Stimulated activated naive CD4-positive, alpha-beta T cell treated with Interleukin-2 at 50 U/mL for 16 hours (primary cell): ENCODE results near the gene SIMC1.

Experiments used
- DNase-seq: peaks from one replicate; lab custom pipeline; 2025; lab: John Stamatoyannopoulos, UW

Gene SIMC1

DNA sequence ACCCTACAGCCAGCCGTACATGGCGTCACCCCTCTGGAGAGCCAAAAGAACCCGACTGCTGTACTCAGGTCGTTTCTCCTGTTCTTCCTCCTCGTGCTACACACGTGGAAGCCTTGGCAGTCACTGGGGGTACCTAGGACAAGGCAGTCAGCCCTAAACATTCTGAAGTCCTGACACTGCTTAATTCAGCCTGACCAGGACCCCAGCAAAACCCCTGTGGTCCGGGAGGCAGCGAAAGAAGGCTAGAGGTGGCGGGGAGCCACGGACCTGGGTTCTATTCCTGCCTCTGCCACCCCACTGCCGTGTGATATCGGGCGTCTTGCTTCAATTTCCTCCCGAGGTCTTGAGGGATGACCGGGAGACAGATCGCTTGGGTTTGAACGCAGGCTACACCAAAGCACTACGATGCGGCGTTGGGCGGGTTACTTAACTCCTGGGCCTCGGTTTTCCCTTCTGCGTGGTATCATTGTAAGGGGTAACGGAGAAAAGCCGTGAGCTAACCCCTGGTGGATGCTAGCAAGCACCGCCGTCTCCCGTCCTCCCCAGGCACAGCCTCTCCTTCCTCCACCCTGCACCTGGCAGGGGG is 126.6 kb downstream of the SIMC1 start:
- no peak for DNase-seq

DNA sequence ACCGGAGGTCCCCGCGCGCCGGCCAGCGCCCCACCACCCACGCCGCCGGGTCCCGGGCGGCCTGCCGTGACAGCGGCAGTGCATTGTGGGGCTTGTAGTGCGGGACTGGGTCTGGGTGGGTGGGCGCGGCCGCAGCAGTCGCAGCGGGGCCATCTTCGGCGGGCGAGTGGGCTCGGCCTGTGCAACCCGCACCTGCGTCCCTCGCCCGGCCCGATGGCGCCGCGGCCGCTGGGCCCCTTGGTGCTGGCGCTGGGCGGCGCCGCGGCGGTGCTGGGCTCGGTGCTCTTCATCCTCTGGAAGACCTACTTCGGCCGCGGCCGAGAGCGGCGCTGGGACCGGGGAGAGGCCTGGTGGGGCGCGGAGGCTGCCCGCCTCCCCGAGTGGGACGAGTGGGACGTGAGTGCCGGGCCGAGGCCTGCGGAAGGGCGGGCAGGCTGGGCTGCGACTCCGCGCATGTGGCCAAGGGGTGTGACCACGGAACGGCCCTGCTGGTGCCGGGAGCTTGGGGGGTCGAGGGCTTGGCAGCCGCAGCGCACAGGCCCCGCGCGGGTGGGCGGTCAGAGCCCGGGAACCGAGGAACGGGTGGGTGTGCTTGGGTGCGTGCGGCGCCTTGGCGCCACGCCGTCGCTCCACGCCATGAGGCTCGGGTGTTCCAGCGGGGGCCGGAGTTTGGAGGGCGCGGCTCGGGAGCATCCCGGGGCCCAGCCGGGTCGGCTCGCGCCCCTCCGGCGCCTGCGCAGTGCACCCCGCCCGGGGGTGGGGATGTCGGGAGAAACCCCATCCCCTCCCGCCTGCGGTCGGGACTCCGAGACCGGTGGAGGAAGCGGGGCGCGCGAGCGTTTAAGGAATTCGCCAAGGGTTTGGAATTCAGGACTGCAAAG is 127.4 kb downstream of the SIMC1 start, which contains the start of gene ARL10:
TSS of gene ARL10 (plus strand) at position 137 of the 881 bp plus-strand sequence. CDS start at position 214, 77 bp downstream.
- DNase-seq = peak; percentile 62

DNA sequence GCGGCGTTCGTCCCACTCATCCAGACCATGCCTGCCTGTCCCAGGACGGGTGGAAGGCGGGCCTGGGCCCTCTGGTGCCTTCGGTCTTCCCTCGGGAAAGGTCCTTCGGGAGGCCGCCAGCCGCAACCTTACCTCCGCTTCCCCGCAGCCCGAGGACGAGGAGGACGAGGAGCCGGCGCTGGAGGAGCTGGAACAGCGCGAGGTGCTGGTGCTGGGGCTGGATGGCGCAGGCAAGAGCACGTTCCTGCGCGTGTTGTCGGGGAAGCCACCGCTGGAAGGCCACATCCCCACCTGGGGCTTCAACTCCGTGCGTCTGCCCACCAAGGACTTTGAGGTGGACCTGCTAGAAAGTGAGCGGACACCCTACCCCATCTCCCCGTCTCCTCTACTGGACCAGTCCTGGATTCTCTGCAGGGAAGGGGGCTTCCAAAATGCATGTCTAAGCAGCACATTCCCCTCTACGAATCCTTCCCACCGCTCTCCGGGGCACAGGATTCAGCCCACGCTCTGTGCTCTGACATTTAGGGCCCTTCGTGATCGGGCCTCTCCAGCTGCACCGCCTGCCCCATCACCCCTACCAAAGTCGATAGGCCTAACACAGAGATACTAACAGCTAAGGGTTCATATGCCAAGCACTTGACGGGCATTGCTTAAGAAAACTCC is 128.1 kb downstream of the SIMC1 start:
- DNase-seq = no peak

DNA sequence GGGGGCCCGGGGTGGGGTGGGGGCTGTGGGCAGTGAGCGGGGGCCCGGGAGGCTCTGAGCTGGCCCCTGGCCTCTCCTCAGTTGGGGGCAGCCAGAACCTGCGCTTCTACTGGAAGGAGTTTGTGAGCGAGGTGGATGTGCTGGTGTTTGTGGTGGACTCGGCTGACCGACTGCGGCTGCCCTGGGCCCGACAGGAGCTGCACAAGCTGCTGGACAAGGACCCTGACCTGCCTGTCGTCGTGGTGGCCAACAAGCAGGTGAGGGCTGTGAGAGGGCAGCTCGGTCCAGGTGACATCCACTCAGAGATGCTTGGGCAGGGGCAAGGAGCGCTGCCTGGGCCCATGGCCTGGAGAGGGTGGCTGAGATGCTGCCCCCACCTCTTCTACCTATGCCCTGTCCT is 130.5 kb downstream of the SIMC1 start:
- no peak for DNase-seq

DNA sequence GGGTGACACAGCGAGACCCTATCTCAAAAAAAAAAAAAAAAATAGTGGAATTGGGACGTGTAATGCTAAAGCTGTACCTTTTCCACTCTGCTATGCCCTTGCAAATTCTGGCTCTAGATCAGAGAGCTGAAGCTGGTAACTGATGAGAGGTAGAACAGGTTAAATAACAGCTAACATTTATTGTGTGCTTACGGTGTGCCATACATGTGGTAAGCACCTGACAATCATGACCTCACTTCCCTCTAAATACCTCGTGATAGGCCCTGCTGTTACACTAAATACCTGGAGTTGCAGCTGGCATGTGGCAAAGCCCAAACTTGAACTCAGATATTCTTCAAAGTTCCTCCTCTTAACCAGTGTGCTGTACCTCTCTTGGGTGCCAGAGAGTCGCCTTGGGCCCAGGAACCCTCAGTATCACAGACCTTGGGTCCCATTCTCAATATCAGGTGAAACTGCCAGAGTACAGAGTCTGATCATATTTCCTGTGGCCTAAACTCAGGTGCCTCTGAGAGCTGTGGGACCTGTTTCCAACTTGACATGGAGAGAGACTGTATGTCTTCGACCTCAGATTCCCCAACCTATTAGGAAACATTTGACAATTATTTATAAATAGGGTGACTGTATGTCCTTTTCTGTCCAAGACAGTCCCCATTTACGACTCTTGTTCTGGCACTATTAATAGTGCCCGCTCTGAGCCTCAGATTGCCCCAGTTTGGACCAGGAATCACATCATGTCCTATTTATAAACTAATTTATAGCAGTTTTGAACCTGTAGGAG is 131.9 kb downstream of the SIMC1 start:
- no peak for DNase-seq

DNA sequence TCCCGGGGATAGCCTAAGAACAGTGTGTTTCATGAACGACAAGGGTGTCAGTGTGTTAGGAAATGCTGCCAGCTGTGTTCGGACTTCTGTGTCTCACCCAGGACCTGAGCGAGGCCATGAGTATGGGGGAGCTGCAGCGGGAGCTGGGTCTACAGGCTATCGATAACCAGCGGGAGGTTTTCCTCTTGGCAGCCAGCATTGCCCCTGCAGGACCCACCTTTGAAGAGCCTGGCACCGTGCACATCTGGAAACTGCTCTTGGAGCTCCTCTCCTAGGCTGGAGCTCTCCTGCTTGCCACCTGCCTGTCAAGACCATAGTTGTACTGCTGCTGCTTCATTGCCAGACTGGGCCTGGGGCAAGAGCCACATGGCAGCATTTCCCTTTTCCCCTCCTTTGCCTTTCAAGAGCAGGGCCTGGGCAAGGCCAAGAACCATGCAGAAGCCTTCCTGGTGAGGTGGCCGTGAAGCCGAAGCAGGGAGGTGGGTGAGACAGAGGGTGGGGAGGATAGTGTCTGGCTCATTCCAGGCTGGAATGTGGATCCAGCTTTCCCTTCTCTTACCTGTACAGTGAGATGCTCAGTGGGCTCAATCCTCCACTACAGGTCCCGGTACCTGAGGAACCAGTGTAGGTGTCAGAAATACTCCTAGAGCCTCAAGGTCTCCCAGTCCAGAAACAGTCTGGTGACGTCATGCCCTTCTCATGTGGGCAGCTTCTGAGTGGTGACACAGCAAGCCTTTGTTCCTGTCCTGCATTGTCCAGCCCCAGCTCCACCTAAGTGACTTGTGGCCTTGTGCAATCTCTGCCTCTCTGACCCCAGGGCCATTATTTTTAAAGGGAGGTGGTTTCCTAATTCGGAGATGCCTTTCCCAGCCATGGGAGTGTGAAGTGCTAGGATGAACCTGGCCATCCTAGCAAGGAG is 133.7 kb downstream of the SIMC1 start:
- DNase-seq = no peak

DNA sequence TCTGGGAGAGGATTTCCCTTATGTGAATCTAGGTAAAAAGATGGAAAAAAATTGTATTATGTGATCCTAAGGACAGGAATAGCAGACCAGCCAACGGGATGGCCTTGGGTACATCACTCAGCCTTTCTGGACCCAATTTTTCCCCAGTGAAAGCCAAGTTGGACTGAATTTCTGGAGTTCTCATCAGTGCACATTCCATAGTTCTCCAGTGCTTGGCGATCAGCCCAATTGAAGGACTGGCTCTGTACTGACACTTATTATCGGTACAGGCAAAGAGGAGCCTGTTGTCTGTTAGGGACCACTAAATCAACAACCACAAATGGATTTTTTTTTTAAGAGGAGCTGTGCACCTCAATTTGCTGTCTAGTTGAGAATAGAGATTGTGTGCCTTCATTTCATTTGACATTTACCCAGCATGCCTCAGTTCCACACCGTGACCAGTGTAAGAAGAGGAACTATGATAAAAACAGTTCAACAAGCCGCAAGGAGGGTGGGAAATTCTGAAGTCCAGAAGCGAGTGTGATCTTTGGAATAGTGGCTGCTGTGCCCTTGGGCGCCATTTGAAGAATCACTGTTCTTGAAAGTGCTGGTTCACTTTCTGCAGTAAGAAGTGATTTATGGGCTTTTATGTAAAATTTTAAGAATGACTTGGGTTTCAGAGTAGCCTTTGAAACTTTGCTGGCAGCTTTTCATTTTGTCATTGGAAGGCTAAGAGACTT is 135.0 kb downstream of the SIMC1 start:
- no peak for DNase-seq

DNA sequence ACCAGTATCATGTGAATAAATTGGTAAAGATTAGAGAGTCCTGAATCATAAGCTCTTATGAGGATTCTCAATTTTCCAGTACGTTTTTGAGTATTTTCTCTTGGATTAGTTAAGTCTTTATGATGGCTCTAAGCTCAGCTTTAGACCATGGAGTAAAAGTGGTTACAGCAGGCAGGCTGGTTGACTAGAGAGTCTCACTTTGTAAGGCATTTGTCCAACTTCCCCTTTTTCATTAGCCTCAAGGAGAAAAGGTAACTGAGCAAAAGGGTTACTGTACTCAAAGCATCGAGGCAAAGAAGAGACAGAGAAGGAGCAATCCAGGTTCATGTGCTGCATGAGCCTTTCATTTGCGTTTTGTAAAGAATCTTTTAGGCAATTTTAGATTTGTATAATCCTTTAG is 141.7 kb downstream of the SIMC1 start:
- DNase-seq = no peak

DNA sequence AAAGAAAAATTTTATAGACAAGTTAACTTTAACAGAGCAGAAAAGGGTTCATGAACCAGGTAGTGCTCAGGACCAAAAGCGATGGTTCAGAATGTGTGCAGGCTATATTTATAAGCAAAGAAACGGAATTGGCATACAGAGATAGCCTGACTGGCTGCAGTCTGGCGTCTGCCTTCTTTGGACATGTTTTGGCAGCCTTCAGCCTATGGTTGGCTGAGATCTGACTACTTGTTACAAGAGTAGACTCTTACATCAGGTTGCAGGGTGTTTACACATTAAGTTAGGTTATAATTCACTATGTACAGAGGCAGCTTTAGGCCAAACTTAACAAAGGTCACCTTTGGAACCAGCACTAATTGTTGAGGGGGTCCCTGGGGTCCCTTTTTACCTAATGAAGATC is 143.2 kb downstream of the SIMC1 start:
- no peak for DNase-seq

DNA sequence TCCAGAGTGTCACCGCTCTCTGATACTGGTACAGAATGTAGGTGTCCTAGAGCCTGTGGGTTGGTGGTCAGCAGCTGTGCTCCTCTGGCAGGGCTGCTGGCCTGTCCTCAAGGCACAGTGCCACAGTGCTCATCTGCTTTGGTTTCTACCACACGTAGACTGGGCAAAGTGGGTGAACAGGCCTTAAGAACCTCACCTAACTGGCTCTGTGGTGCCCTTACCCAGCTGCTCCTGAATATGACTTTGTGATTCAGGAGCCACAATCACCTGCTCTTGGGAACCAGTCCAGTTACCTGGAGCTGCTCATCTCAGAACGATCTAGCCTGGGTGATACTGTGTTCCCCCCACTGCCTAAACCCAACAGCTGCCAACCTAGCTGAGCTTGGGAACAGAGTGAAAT is 143.8 kb downstream of the SIMC1 start:
- DNase-seq = no peak

DNA sequence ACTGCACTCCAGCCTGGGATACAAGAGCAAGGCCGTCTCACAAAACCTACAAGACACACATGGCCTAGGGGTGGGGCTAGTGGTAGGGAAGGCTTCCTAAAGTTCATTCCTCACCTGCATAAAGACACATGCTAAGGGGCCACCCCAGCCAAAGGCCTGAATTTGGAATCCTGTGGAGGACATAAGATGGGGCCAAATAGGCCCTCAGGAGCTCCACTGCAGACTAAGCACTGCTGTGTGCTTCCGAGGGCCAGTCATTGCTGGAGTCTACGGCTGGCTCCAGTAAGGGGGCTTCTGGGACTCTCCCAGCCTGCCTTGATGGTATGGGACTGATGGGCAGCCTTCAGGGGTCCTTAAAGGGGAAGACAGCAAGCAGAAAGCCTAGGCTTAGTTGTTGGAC is 144.5 kb downstream of the SIMC1 start:
- no peak for DNase-seq

DNA sequence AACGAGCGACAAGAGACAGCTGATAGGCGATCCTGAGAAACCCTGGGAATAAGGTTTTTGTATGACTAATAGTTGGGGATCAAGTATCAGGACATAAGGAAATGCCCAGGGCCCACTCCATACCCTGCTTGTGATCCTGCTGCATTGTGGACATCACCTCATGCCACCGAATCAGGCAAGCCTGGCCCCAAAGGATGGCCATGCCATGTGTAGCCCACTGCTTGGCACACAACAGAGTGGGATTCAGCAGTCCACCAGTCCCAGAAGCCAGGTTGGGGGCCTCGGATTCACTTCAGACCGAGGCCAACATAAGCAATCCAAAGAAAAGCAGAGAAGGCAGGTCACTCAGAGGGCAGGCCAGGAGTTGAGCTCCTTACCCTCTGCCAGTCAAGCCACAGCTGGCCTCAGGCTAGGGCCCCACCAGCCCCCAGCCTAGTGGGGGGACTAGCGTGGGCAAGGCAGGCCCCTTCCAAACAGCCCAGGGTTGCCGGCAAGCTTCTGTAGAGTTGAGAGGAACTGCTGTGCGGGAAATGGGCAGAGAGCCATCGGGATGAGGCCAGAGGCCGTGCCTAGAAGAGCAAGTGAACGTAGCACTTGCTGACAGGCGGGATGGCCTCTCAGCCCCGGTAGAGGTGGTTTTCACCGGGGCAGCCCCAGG is 145.2 kb downstream of the SIMC1 start:
- no peak for DNase-seq

DNA sequence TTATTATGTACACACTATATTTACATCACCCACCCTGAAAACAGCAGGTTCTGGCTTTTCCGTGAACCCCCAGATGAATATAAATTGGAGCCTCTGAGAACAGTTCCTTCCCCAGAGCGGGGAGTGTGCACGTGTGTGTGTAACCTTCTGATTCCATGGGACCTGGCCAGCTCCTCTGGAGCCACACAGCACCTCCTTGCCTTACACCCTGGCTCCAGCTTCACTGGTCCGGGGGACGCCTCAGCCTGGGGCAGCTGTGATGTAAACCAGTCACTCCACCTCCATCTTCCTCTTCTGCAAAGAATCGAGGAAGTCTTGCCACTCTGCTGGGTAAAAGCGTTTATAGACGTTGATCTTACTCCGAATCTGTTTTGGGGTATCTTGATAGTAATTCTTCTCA is 145.7 kb downstream of the SIMC1 start:
- no peak for DNase-seq

DNA sequence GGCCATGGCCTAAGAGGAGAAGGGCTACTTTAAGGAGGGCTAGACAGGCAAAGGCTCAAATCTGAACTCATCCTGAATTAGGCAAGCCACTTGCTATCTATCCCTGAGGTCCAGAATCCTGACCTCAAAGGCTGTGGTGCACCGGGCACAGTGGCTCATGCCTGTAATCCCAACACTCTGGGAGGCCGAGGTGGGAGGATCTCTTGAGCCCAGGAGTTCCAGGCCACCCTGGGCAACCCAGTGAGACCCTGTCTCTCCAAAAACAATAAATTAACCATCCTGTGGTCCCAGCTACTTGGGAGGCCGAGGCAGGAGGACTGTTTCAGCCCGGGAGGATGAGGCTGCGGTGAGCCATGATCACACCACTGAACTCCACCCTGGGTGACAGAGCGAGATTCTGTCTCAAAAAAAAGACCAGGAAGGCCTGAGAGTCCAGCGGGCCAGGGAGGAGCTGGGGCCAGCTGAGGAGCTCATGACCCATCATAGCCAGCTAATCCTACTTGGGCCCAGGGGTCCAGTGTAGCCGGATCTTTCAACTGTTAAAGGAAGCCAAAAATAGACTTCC is 146.2 kb downstream of the SIMC1 start:
- no peak for DNase-seq

DNA sequence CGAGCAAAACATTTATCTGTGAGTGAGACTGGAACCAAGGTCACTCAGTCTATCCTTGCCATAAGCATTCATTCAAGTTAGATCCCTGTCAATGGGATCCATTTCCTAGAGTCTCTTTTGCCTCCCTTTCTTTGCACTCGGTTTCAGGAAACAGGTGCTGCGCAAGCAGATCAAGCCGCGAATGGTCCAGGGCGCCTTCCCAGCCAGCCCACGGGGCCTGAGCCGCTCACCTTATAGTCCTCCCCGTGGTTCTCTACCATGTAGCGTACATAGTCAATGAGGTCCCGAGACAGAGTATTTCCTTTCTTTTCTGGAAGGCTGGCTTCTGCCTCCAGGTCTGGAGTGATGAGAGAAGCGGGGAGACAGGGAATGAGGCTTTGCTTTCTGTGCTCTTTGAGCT is 146.8 kb downstream of the SIMC1 start:
- DNase-seq = no peak

DNA sequence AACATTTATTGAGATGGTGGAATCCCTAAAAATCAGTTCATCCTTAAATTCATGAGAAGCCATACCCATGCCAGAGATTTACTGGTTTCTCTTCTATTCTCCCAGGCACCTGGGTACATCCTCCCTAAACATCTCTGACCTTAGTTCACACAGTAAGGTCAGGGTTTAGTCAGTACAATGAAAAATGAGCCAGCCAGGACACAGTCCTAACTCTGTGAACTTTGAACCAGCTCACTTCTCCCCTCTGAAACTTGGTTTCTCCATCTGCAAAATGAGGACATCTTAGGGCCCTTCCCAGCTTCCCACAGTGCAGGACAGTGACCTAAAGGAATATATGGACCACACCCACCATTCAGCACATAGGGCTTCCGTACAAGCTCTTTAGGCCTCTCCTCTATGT is 148.3 kb downstream of the SIMC1 start:
- no peak for DNase-seq

DNA sequence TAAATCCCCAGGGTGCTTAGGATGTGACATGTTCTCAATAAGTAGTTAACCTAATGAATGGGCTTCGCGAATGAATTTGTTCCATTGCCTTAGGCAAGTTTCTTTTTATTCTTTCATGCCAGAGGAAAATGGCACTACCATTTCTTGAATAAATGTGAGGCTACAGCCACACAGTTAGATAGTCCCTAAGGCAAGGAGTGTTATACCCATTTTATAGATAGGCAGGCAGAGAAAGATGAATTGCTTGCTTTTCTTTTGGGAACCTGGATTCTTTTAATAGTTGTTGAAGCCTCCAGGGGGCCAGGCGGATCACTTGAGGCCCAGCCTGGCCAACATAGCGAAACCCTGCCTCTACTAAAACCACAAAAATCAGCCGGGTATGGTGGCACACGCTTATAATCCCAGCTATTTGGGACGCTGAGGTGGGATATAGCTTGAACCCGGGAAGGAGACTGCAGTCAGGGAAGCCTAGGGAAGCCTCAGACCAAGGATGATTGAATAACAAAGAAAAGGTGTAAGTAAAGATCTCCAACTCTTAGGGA is 149.2 kb downstream of the SIMC1 start:
- DNase-seq = no peak

DNA sequence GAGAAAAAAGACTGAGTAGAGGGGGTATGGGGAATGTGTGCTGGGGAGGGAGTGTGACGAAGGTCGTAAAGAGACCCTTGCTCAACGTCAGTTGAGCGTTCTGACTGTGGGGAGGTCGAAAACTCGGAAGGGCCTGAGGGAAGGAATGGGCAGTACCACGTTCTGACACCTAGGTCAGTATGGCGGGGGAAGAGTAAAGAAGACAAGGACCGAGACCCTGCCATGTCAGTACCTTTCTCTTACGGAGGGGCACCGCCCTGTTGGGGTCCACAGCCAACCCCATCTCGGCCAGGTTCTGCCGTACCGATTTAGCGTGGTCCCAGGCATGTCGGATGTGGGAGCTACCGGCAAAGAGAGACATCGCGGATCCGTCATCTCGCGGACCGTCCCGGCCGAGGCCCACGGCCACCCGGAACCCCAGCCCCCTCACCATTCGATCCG is 149.8 kb downstream of the SIMC1 start:
- DNase-seq = no peak

DNA sequence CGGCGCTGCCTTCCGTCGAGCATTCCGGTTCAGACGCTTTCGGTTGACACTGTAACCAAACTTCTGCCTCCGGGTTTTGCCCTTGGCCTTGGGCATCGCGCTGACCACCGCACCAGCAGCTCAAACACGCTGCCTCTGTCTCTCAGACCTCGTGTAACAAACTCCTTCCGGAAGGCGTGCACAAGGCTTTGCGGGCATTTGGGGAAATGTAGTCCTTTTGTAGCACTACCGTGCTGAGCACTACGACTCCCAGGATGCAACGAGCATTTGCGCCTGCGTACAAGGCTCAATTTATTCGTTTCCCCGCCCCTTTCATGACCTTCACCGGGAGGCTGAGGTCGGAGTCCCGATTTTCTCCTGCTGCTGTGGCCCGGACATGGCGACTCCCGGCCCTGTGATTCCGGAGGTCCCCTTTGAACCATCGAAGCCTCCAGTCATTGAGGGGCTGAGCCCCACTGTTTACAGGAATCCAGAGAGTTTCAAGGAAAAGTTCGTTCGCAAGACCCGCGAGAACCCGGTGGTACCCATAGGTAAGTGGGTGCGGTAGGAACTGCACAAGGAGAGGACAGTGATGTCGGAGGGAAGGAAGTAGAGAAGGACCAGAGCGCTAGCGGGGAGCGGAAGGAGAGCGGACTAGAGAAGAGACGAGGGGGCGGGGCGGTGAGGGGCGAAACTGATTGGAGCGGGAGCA is 150.4 kb downstream of the SIMC1 start, which contains the start of the genes HIGD2A and NOP16:
TSS of gene HIGD2A (plus strand) at position 308 of the 691 bp plus-strand sequence. CDS start at position 377, 69 bp downstream.
TSS of gene NOP16 (minus strand) at position 155 of the 691 bp plus-strand sequence. CDS start at position 96, 59 bp downstream.
- peak; percentile 100 for DNase-seq
